Activated T-cell treated with anti-CD3 and anti-CD28 coated beads for 48 hours (primary cell): Measurements from ENCODE around the gene WNK3.

Source experiments
- DNase-seq: peaks from one replicate; pipeline ENCODE4 v3.0.0-alpha.2; 2020; ENCODE audit warnings: low read depth

Gene WNK3

GRCh38 chrX:54166915-54167314, 190.9 kb downstream of the WNK3 start:
- DNase-seq: no peak

- no peak for DNase-seq
Measured at GRCh38 chrX:54157561-54157960, 200.3 kb downstream of the WNK3 start.
